H9 (cell line): ENCODE results near the gene SYMPK. TPM values are rescaled to one million over a fixed set of nuclear protein-coding genes. Genes with fewer than 3 reads are reported as not detected.

Source experiments
- DNase-seq: peaks from one replicate; pipeline ENCODE4 v3.0.0-alpha.2; 2017
- H2AFZ ChIP-seq: one replicate; pipeline ENCODE4 v1.6.1; 2013; ENCODE audit warnings: mild to moderate bottlenecking, low read length, control low read depth, moderate library complexity
- H2AK5ac ChIP-seq: 2 replicates; pipeline ENCODE4 v1.6.1; 2013; ENCODE audit warnings: low read length, control low read depth, mixed read lengths; ENCODE audit not compliant: insufficient read length
- H2BK120ac ChIP-seq: one replicate; pipeline ENCODE4 v1.6.1; 2013; ENCODE audit warnings: low read depth, mild to moderate bottlenecking, low read length, control low read depth, inconsistent platforms; ENCODE audit not compliant: poor library complexity, severe bottlenecking
- H2BK12ac ChIP-seq: 2 replicates; pipeline ENCODE4 v1.6.1; 2013; ENCODE audit warnings: low read length, control low read depth, mixed read lengths, low read depth; ENCODE audit not compliant: insufficient read length
- H2BK15ac ChIP-seq: 2 replicates; pipeline ENCODE4 v1.6.1; 2013; ENCODE audit warnings: low read depth, low read length, control low read depth
- H2BK20ac ChIP-seq: one replicate; pipeline ENCODE4 v1.6.1; 2013; ENCODE audit warnings: low read depth, mild to moderate bottlenecking, low read length, control low read depth, inconsistent platforms; ENCODE audit not compliant: poor library complexity, severe bottlenecking
- H2BK5ac ChIP-seq: 2 replicates; pipeline ENCODE4 v1.6.1; 2013; ENCODE audit warnings: low read length, control low read depth, mixed read lengths; ENCODE audit not compliant: insufficient read length
- H3K14ac ChIP-seq: 2 replicates; pipeline ENCODE4 v1.6.1; 2013; ENCODE audit warnings: low read length, control low read depth; ENCODE audit not compliant: insufficient read depth
- H3K18ac ChIP-seq: 2 replicates; pipeline ENCODE4 v1.6.1; 2013; ENCODE audit warnings: low read depth, mild to moderate bottlenecking, mixed read lengths, low read length, control low read depth; ENCODE audit not compliant: insufficient read length
- H3K23ac ChIP-seq: 2 replicates; pipeline ENCODE4 v1.6.1; 2013; ENCODE audit warnings: low read length, control low read depth, mixed read lengths, low read depth; ENCODE audit not compliant: insufficient read length
- H3K23me2 ChIP-seq: 2 replicates; pipeline ENCODE4 v1.6.1; 2013; ENCODE audit warnings: low read depth, mild to moderate bottlenecking, mixed read lengths, low read length, control low read depth; ENCODE audit not compliant: insufficient read length, poor library complexity, severe bottlenecking
- H3K27ac ChIP-seq: 2 replicates; pipeline ENCODE4 v1.5.1; 2013; ENCODE audit warnings: low read length, control low read depth, mixed read lengths, low read depth; ENCODE audit not compliant: insufficient read length
- H3K27me3 ChIP-seq: 2 replicates; pipeline ENCODE4 v1.6.1; 2013; ENCODE audit warnings: low read length, control low read depth, inconsistent platforms; ENCODE audit not compliant: insufficient read depth
- H3K4ac ChIP-seq: 2 replicates; pipeline ENCODE4 v1.6.1; 2013; ENCODE audit warnings: low read depth, mild to moderate bottlenecking, control low read depth, inconsistent platforms, low read length, moderate library complexity
- H3K4me1 ChIP-seq: 2 replicates; pipeline ENCODE4 v1.6.1; 2013; ENCODE audit warnings: low read length, control low read depth, inconsistent platforms; ENCODE audit not compliant: insufficient read depth
- H3K4me2 ChIP-seq: 2 replicates; pipeline ENCODE4 v1.6.1; 2013; ENCODE audit warnings: low read length, control low read depth, mixed read lengths; ENCODE audit not compliant: insufficient read length, insufficient read depth
- H3K56ac ChIP-seq: 2 replicates; pipeline ENCODE4 v1.6.1; 2013; ENCODE audit warnings: low read depth, mild to moderate bottlenecking, mixed read lengths, low read length, control low read depth; ENCODE audit not compliant: insufficient read length
- H3K79me1 ChIP-seq: 2 replicates; pipeline ENCODE4 v1.6.1; 2013; ENCODE audit warnings: low read depth, mild to moderate bottlenecking, moderate library complexity, low read length, control low read depth, inconsistent platforms; ENCODE audit not compliant: insufficient read depth, poor library complexity, severe bottlenecking
- H3K79me2 ChIP-seq: 2 replicates; pipeline ENCODE4 v1.6.1; 2013; ENCODE audit warnings: low read length, control low read depth, inconsistent platforms; ENCODE audit not compliant: insufficient read depth
- H3K9ac ChIP-seq: 2 replicates; pipeline ENCODE4 v1.6.1; 2013; ENCODE audit warnings: low read length, control low read depth, mixed read lengths; ENCODE audit not compliant: insufficient read length; ENCODE audit errors: extremely low read depth
- H3K9me3 ChIP-seq: one replicate; pipeline ENCODE4 v1.6.1; 2013; ENCODE audit warnings: low read depth, low read length, inconsistent platforms; ENCODE audit not compliant: control insufficient read depth
- H3T11ph ChIP-seq: one replicate; pipeline ENCODE4 v1.6.1; 2013; ENCODE audit warnings: mild to moderate bottlenecking, low read length, control low read depth, inconsistent platforms
- H4K20me1 ChIP-seq: one replicate; pipeline ENCODE4 v1.6.1; 2013; ENCODE audit not compliant: control insufficient read depth, insufficient read length, insufficient read depth
- H4K5ac ChIP-seq: 2 replicates; pipeline ENCODE4 v1.6.1; 2013; ENCODE audit warnings: low read depth, mild to moderate bottlenecking, mixed read lengths, low read length, control low read depth; ENCODE audit not compliant: insufficient read length
- H4K8ac ChIP-seq: replicated peaks from 2 replicates; pipeline ENCODE4 v1.6.1; 2013; ENCODE audit warnings: low read length, control low read depth, mixed read lengths, low read depth; ENCODE audit not compliant: insufficient read length
- H4K91ac ChIP-seq: 2 replicates; pipeline ENCODE4 v1.6.1; 2013; ENCODE audit warnings: low read depth, mild to moderate bottlenecking, moderate library complexity, mixed read lengths, low read length, control low read depth; ENCODE audit not compliant: insufficient read length
- H3K27ac Mint-ChIP-seq, 3 experiments: 2 replicates in 2 of 3; 3 replicates in 1 of 3; pipeline ENCODE4 v1.8.0; 2020 to 2021; ENCODE audit warnings: mixed read lengths in 3 of 3, mild to moderate bottlenecking in 1 of 3, moderate library complexity in 1 of 3
- H3K27me3 Mint-ChIP-seq: 2 replicates; pipeline ENCODE4 v1.8.0; 2021; ENCODE audit warnings: low read depth, mild to moderate bottlenecking, moderate library complexity, mixed read lengths
- H3K36me3 Mint-ChIP-seq, 3 experiments: 2 replicates in 2 of 3; 3 replicates in 1 of 3; pipeline ENCODE4 v1.8.0; 2020 to 2021; ENCODE audit warnings: low read depth in 3 of 3, mixed read lengths in 3 of 3; ENCODE audit not compliant: insufficient read depth in 1 of 3
- H3K4me1 Mint-ChIP-seq, 2 experiments: 2 replicates each; pipeline ENCODE4 v1.8.0; 2020; ENCODE audit warnings: mixed read lengths in 2 of 2
- H3K4me3 Mint-ChIP-seq, 2 experiments: 2 replicates in 1 of 2; 3 replicates in 1 of 2; pipeline ENCODE4 v1.8.0; 2020 to 2021; ENCODE audit warnings: mild to moderate bottlenecking in 2 of 2, mixed read lengths in 2 of 2, moderate library complexity in 1 of 2
- H3K9me3 Mint-ChIP-seq, 2 experiments: 2 replicates in 1 of 2; 3 replicates in 1 of 2; pipeline ENCODE4 v1.8.0; 2020; ENCODE audit warnings: mild to moderate bottlenecking in 2 of 2, mixed read lengths in 2 of 2, moderate library complexity in 1 of 2
- WGBS: extraction: QIAGEN DNeasy Blood & Tissue Kit; methylation state at CpG from one replicate; pipeline ENCODE4 v1.1.7; 2013; ENCODE audit warnings: missing lambda C conversion rate, low lambda C conversion rate, mixed read lengths; ENCODE audit not compliant: insufficient read length; ENCODE audit errors: extremely low coverage; 5-methylcytosine and 5-hydroxymethylcytosine counted together
- total RNA-seq: library from RNA; stranded (reverse); gene quantifications from 2 replicates; pipeline ENCODE4 v1.2.1, GENCODE V29; 2021
- TF ChIP-seq, protein P1 (sequence below): fragments of 200-600 bp; sonication (generic); conservative IDR thresholded peaks from 3 replicates; pipeline ENCODE4 v1.8.0; 2021; ENCODE audit warnings: antibody characterized with exemption, mild to moderate bottlenecking

The SYMPK gene
- total RNA-seq, 1 experiment from 2014 or later: 104 TPM

- Mint-ChIP-seq H3K27me3 (no peaks in the 10 kb centered on the region), H3K27ac (peak overlapping the region in 1 of 3 experiments; percentile 10; a peak in 1 of 7 replicates), H3K4me1 (peaks cover 6 to 12% of the 10 kb centered on the region in 2 experiments), H3K36me3 (peaks cover 50 to 97% (median 93%) of the 10 kb centered on the region in 3 experiments), H3K4me3 (no peak overlapping the region; a peak in 1 of 5 replicates), H3K9me3 (no peaks in the 10 kb centered on the region)
- Histone ChIP-seq H4K5ac (no peak overlapping the region), H2AK5ac (no peak overlapping the region), H3K4me2 (no peak overlapping the region), H3K79me2 (no peaks in the 10 kb centered on the region), H3K9ac (no peak overlapping the region), H4K20me1 (no peaks in the 10 kb centered on the region), H3K14ac (no peak overlapping the region), H2BK120ac (no peak overlapping the region), H3K18ac (no peak overlapping the region), H3K79me1 (no peaks in the 10 kb centered on the region), H2BK12ac (no peak overlapping the region), H3K56ac (no peak overlapping the region), H3K23me2 (no peaks in the 10 kb centered on the region), H4K8ac (no peak overlapping the region), H2AFZ (no peak overlapping the region), H3K9me3 (no peaks in the 10 kb centered on the region), H3K27me3 (no peaks in the 10 kb centered on the region), H3T11ph (no peak overlapping the region), H3K23ac (no peak overlapping the region), H3K4me1 (no peaks in the 10 kb centered on the region), H2BK5ac (no peak overlapping the region), H2BK15ac (no peak overlapping the region), H3K4ac (no peak overlapping the region), H3K27ac (no peak overlapping the region), H2BK20ac (no peak overlapping the region), H4K91ac (no peak overlapping the region)
- TF ChIP-seq, protein P1, sequence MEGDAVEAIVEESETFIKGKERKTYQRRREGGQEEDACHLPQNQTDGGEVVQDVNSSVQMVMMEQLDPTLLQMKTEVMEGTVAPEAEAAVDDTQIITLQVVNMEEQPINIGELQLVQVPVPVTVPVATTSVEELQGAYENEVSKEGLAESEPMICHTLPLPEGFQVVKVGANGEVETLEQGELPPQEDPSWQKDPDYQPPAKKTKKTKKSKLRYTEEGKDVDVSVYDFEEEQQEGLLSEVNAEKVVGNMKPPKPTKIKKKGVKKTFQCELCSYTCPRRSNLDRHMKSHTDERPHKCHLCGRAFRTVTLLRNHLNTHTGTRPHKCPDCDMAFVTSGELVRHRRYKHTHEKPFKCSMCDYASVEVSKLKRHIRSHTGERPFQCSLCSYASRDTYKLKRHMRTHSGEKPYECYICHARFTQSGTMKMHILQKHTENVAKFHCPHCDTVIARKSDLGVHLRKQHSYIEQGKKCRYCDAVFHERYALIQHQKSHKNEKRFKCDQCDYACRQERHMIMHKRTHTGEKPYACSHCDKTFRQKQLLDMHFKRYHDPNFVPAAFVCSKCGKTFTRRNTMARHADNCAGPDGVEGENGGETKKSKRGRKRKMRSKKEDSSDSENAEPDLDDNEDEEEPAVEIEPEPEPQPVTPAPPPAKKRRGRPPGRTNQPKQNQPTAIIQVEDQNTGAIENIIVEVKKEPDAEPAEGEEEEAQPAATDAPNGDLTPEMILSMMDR: no peak
- WGBS: no CpG with 5 or more reads among the region's 12 CpGs
- no peak for DNase-seq
These were observed 38.9 kb downstream of the SYMPK start for GRCh38 chr19:45824041-45824471.
